Measurements from ENCODE around the gene CAPN3.

The CAPN3 gene

GRCh38 chr15:42457445-42458442 lies 98.4 kb downstream of the CAPN3 start:
- DNase-seq: no peak

GRCh38 chr15:42461261-42461660 lies 102.0 kb downstream of the CAPN3 start:
- no peak for DNase-seq
